Measurements from ENCODE around the gene STBD1. TPM values are rescaled to one million over a fixed set of nuclear protein-coding genes. Genes with fewer than 3 reads are reported as not detected.

The STBD1 gene
- polyA plus RNA-seq, 1 of the 3 experiments (the other 2 are of a cell fraction) = 1.6 TPM

DNA sequence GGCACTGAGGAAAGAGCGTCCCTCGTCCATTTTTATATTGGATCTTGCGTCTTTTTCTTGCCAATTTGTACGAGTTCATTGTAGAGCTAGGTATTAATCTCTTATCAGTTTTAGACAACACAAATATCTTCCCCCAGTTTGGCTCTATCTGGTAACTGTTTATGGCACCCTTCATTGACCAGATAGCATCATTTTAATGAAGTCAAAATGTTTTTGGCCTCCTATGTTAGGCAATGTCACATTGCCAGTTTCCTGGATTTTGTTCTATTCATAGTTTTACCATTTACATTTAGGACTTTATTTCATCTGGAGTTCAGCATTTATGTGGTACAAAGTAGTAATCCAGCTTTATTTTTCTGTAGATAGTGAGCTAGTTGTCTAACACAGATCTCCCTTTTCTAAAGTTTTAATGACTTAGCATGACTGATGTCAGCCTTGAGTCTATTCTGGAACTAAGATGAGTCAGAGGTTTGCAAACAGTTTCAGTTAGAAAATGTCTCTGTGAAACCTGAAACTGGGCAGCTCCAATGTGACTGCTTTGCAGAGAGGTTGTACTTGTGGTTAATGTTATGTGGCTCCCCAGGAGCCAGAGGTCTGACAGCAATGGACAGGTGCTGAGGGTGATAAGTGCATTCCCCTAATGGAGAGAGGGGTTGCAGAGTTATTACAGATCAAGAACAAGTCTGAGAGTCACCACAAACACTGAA, 5.3 kb upstream of the STBD1 start:
- WGBS (ENCODE audit: low lambda C conversion rate) = 88% methylated on average over 4 of the region's 4 CpGs
- Histone ChIP-seq H3K4me1 (ENCODE audit: control insufficient read depth in 1 of 2, insufficient read depth in 2 of 2, low read depth in 1 of 2, low read length in 1 of 2) (peaks cover 8 to 10% of the 10 kb centered on the region in 2 experiments; a peak in 2 of 4 replicates), H2AFZ (ENCODE audit: low read depth) (no peak overlapping the region), H3F3A (replicated peaks; ENCODE audit: insufficient read depth) (peaks cover 17% of the 10 kb centered on the region), H3K27me3 (ENCODE audit: insufficient read depth) (no peaks in the 10 kb centered on the region), H3K27ac (ENCODE audit: low read depth in 2 of 2, low read length in 1 of 2) (peak overlapping the region; percentile 53 to 69; a peak in 3 of 4 replicates), H3K9ac (no peak overlapping the region; the same call in 1 of the 2 replicates), H3K9me3 (0 out of 2 replicates have a peak, but pooled peaks cover 4% of the 10 kb centered on the region), H3K9me2 (no peaks in the 10 kb centered on the region), H3K4me2 (peak overlapping the region; percentile 47; the same call in 1 of the 2 replicates), H3K36me3 (replicated peaks in 1 of 2; ENCODE audit: control insufficient read depth in 1 of 2, insufficient read depth in 2 of 2, low read length in 1 of 2) (peaks cover 0 to 4% of the 10 kb centered on the region in 2 experiments), H3K79me2 (ENCODE audit: insufficient read depth) (peaks cover 8% of the 10 kb centered on the region; the same call in 1 of the 2 replicates), H4K20me1 (ENCODE audit: insufficient read depth) (no peaks in the 10 kb centered on the region), H3K4me3 (ENCODE audit: low read depth in 2 of 2, low read length in 1 of 2) (no peak overlapping the region)
- ChIA-PET CTCF (interaction anchor here (1.6 kb wide), 1 partner anchor 77 kb away, joined by 9 read pairs; no protein-coding TSS in a partner anchor), POLR2A (no interaction called here)
- DNase-seq = no peak
- TF ChIP-seq POLR2AphosphoS5 (IDR thresholded peaks at IDR 0.05; ENCODE audit: low read depth, low read length) = peak; percentile 29; the same call in 1 of the 2 replicates
- TF ChIP-seq RAD21 (IDR thresholded peaks at IDR 0.05; ENCODE audit: low read length) = no peak
- TF ChIP-seq EZH2phosphoT487 (IDR thresholded peaks at IDR 0.05; ENCODE audit: borderline replicate concordance, low read depth) = no peak
- TF ChIP-seq, protein P1, sequence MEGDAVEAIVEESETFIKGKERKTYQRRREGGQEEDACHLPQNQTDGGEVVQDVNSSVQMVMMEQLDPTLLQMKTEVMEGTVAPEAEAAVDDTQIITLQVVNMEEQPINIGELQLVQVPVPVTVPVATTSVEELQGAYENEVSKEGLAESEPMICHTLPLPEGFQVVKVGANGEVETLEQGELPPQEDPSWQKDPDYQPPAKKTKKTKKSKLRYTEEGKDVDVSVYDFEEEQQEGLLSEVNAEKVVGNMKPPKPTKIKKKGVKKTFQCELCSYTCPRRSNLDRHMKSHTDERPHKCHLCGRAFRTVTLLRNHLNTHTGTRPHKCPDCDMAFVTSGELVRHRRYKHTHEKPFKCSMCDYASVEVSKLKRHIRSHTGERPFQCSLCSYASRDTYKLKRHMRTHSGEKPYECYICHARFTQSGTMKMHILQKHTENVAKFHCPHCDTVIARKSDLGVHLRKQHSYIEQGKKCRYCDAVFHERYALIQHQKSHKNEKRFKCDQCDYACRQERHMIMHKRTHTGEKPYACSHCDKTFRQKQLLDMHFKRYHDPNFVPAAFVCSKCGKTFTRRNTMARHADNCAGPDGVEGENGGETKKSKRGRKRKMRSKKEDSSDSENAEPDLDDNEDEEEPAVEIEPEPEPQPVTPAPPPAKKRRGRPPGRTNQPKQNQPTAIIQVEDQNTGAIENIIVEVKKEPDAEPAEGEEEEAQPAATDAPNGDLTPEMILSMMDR (IDR thresholded peaks at IDR 0.05) = no peak
- no peak for TF ChIP-seq CHD2 (IDR thresholded peaks at IDR 0.05; ENCODE audit: low read length, partially characterized antibody)
- TF ChIP-seq TAF1 (IDR thresholded peaks at IDR 0.05; ENCODE audit: borderline replicate concordance, low read depth, low read length) = no peak
- no peak; the same call in 1 of the 2 replicates for TF ChIP-seq RXRA (IDR thresholded peaks at IDR 0.05; ENCODE audit: borderline replicate concordance, low read depth)
- TF ChIP-seq, protein P2, sequence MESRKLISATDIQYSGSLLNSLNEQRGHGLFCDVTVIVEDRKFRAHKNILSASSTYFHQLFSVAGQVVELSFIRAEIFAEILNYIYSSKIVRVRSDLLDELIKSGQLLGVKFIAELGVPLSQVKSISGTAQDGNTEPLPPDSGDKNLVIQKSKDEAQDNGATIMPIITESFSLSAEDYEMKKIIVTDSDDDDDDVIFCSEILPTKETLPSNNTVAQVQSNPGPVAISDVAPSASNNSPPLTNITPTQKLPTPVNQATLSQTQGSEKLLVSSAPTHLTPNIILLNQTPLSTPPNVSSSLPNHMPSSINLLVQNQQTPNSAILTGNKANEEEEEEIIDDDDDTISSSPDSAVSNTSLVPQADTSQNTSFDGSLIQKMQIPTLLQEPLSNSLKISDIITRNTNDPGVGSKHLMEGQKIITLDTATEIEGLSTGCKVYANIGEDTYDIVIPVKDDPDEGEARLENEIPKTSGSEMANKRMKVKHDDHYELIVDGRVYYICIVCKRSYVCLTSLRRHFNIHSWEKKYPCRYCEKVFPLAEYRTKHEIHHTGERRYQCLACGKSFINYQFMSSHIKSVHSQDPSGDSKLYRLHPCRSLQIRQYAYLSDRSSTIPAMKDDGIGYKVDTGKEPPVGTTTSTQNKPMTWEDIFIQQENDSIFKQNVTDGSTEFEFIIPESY (IDR thresholded peaks at IDR 0.05; ENCODE audit: borderline replicate concordance, low read depth) = no peak
- TF ChIP-seq, protein P3, sequence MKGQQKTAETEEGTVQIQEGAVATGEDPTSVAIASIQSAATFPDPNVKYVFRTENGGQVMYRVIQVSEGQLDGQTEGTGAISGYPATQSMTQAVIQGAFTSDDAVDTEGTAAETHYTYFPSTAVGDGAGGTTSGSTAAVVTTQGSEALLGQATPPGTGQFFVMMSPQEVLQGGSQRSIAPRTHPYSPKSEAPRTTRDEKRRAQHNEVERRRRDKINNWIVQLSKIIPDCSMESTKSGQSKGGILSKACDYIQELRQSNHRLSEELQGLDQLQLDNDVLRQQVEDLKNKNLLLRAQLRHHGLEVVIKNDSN (IDR thresholded peaks at IDR 0.05; ENCODE audit: borderline replicate concordance, low read depth) = no peak
- TF ChIP-seq YY1 (IDR thresholded peaks at IDR 0.05; ENCODE audit: low read depth) = no peak
- no peak for TF ChIP-seq GABPA (IDR thresholded peaks at IDR 0.05; ENCODE audit: low read depth)
- TF ChIP-seq, protein P4, sequence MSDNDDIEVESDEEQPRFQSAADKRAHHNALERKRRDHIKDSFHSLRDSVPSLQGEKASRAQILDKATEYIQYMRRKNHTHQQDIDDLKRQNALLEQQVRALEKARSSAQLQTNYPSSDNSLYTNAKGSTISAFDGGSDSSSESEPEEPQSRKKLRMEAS (IDR thresholded peaks at IDR 0.05; ENCODE audit: low read depth) = peak; percentile 68; the same call in 1 of the 2 replicates
- TF ChIP-seq ELF1 (IDR thresholded peaks at IDR 0.05) = no peak
- peak; percentile 69 for TF ChIP-seq JUND (IDR thresholded peaks at IDR 0.05)
- TF ChIP-seq, protein P5, sequence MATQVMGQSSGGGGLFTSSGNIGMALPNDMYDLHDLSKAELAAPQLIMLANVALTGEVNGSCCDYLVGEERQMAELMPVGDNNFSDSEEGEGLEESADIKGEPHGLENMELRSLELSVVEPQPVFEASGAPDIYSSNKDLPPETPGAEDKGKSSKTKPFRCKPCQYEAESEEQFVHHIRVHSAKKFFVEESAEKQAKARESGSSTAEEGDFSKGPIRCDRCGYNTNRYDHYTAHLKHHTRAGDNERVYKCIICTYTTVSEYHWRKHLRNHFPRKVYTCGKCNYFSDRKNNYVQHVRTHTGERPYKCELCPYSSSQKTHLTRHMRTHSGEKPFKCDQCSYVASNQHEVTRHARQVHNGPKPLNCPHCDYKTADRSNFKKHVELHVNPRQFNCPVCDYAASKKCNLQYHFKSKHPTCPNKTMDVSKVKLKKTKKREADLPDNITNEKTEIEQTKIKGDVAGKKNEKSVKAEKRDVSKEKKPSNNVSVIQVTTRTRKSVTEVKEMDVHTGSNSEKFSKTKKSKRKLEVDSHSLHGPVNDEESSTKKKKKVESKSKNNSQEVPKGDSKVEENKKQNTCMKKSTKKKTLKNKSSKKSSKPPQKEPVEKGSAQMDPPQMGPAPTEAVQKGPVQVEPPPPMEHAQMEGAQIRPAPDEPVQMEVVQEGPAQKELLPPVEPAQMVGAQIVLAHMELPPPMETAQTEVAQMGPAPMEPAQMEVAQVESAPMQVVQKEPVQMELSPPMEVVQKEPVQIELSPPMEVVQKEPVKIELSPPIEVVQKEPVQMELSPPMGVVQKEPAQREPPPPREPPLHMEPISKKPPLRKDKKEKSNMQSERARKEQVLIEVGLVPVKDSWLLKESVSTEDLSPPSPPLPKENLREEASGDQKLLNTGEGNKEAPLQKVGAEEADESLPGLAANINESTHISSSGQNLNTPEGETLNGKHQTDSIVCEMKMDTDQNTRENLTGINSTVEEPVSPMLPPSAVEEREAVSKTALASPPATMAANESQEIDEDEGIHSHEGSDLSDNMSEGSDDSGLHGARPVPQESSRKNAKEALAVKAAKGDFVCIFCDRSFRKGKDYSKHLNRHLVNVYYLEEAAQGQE (IDR thresholded peaks at IDR 0.05; ENCODE audit: low read depth, low read length) = no peak
- no peak for TF ChIP-seq NFIC (IDR thresholded peaks at IDR 0.05; ENCODE audit: borderline replicate concordance)
- TF ChIP-seq FOXM1 (IDR thresholded peaks at IDR 0.05; ENCODE audit: low read depth) = no peak
- TF ChIP-seq FOSL2 (IDR thresholded peaks at IDR 0.05; ENCODE audit: borderline replicate concordance, low read depth) = peak; percentile 85; the same call in 1 of the 2 replicates
- TF ChIP-seq, protein P6, sequence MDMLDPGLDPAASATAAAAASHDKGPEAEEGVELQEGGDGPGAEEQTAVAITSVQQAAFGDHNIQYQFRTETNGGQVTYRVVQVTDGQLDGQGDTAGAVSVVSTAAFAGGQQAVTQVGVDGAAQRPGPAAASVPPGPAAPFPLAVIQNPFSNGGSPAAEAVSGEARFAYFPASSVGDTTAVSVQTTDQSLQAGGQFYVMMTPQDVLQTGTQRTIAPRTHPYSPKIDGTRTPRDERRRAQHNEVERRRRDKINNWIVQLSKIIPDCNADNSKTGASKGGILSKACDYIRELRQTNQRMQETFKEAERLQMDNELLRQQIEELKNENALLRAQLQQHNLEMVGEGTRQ (IDR thresholded peaks at IDR 0.05; ENCODE audit: borderline replicate concordance, low read depth, low read length) = no peak
- no peak for TF ChIP-seq TEAD4 (IDR thresholded peaks at IDR 0.05; ENCODE audit: borderline replicate concordance, insufficient read depth)
- TF ChIP-seq, protein P7, sequence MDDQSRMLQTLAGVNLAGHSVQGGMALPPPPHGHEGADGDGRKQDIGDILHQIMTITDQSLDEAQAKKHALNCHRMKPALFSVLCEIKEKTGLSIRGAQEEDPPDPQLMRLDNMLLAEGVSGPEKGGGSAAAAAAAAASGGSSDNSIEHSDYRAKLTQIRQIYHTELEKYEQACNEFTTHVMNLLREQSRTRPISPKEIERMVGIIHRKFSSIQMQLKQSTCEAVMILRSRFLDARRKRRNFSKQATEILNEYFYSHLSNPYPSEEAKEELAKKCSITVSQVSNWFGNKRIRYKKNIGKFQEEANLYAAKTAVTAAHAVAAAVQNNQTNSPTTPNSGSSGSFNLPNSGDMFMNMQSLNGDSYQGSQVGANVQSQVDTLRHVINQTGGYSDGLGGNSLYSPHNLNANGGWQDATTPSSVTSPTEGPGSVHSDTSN (IDR thresholded peaks at IDR 0.05) = peak; percentile 77
